Esophagus squamous epithelium (tissue), 4 donors: ENCODE data around the gene HSFX2.

Experiments
- POLR2A ChIP-seq, 4 donors: fragments of 450-650 bp; IDR thresholded peaks; one replicate each; pipeline ENCODE4 v1.6.1; 2017; ENCODE audit warnings: antibody characterized with exemption in 4 of 4, mild to moderate bottlenecking in 4 of 4, moderate library complexity in 3 of 4
- TF ChIP-seq, protein P1 (sequence below), 6 experiments: fragments of 450-650 bp in 4 of 6; fragments of 200-600 bp in 2 of 6; sonication (generic) in 2 of 6; IDR thresholded peaks; one replicate each; pipeline ENCODE4 v1.5.1; 2016 to 2019; ENCODE audit warnings: antibody characterized with exemption in 6 of 6, mild to moderate bottlenecking in 4 of 6, moderate library complexity in 4 of 6

DNA sequence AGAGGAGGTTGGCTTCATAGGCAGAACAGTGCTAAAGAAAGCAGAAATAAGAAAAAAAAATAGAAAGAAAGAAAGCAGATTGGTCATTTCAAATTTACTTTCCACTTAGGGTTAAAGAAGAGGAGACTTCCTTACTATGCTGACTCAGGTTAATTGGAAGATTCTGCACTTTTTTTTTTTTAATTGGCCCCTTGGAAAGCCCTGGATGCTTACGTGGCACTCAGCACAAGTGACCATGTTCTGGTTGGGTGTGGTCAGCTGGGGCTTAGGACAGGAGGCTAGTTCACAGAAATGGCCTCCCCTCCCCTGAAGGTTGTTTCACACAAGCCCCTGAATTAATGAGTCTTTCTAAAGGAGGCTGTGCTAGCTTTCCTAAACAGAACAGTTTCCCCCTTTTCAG lies 22.4 kb downstream of the HSFX2 start:
- TF ChIP-seq, protein P1, sequence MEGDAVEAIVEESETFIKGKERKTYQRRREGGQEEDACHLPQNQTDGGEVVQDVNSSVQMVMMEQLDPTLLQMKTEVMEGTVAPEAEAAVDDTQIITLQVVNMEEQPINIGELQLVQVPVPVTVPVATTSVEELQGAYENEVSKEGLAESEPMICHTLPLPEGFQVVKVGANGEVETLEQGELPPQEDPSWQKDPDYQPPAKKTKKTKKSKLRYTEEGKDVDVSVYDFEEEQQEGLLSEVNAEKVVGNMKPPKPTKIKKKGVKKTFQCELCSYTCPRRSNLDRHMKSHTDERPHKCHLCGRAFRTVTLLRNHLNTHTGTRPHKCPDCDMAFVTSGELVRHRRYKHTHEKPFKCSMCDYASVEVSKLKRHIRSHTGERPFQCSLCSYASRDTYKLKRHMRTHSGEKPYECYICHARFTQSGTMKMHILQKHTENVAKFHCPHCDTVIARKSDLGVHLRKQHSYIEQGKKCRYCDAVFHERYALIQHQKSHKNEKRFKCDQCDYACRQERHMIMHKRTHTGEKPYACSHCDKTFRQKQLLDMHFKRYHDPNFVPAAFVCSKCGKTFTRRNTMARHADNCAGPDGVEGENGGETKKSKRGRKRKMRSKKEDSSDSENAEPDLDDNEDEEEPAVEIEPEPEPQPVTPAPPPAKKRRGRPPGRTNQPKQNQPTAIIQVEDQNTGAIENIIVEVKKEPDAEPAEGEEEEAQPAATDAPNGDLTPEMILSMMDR (IDR thresholded peaks at IDR 0.05) = no peak
- TF ChIP-seq POLR2A (IDR thresholded peaks at IDR 0.05) = no peak
